ENCODE results near the gene ATP8B2. TPM values are rescaled to one million over a fixed set of nuclear protein-coding genes. Genes with fewer than 3 reads are reported as not detected.

Gene ATP8B2
- total and polyA plus RNA-seq, 10 of the 15 experiments (the other 5 are each of a cell fraction or from before 2014, with no cell fraction given), result 0.44 to 61.8 (median 15.0) TPM

- intact Hi-C loops (cut with micrococcal nuclease; ENCODE audit: unreplicated experiment), result loop anchor here (5.0 kb wide), 1 partner anchor 114 kb away; no protein-coding TSS in a partner anchor
- no CpG with 5 or more reads among the region's 1 CpG for WGBS (ENCODE audit: insufficient coverage, insufficient replicate concordance, low lambda C conversion rate, missing lambda C conversion rate)
- RAD21 ChIA-PET (ENCODE audit: unreplicated experiment), result interaction anchor here (0.6 to 3.0 kb wide), 10 partner anchors 23 to 205 kb away, joined by 3 to 12 read pairs (median 5); partner anchors contain the start of gene IL6R
- ATAC-seq (peak; percentile 80), DNase-seq (ENCODE audit: low read depth, low spot score) (peak; percentile 7), FAIRE-seq (peak; percentile 35)
- Histone ChIP-seq H3K36me3 (ENCODE audit: control insufficient read depth in 2 of 2, insufficient read depth in 2 of 2, low read length in 1 of 2) (no peaks in the 10 kb centered on the region; a peak in 1 of 4 replicates), H3K4me1 (ENCODE audit: control insufficient read depth, insufficient read depth, low read length) (peaks cover 10% of the 10 kb centered on the region), H3K9me3 (replicated peaks; ENCODE audit: control insufficient read depth, insufficient read depth, low read length) (no peaks in the 10 kb centered on the region), H3K9ac (ENCODE audit: control insufficient read depth, insufficient read depth, low read length) (no peak overlapping the region), H3K79me2 (ENCODE audit: control insufficient read depth, insufficient read depth, low read length) (no peaks in the 10 kb centered on the region), H2AFZ (ENCODE audit: control insufficient read depth, low read depth, low read length) (0 out of 2 replicates have a peak overlapping the region, but pooled peaks have one; percentile 48), H4K20me1 (ENCODE audit: control insufficient read depth, insufficient read depth) (no peaks in the 10 kb centered on the region), H3K27ac (ENCODE audit: control insufficient read depth, insufficient read depth) (no peak overlapping the region), H3K4me2 (ENCODE audit: control insufficient read depth, insufficient read depth) (peak overlapping the region; percentile 49; the same call in 1 of the 2 replicates), H3K4me3 (no peak overlapping the region), H3K27me3 (replicated peaks in 1 of 2; ENCODE audit: control insufficient read depth in 2 of 2, insufficient read depth in 2 of 2, low read length in 1 of 2) (peaks cover 0 to 5% of the 10 kb centered on the region in 2 experiments; a peak in 2 of 4 replicates)
- CTCF ChIA-PET, result interaction anchor here (0.6 to 12.1 kb wide), 15 partner anchors 8 to 193 kb away, joined by 3 to 94 read pairs (median 3); no protein-coding TSS in a partner anchor
- SMC1A ChIA-PET (ENCODE audit: uncharacterized antibody, unreplicated experiment), result interaction anchor here (0.7 to 3.1 kb wide), 8 partner anchors 13 to 114 kb away, joined by 3 to 14 read pairs (median 4); no protein-coding TSS in a partner anchor
- BruUV-seq (replicated peaks), result no TSS peak
- in situ Hi-C loops (cut with MboI), result no loop called here
- POLR2A ChIA-PET, result no interaction called here
- TF ChIP-seq YY1 (IDR thresholded peaks at IDR 0.05; ENCODE audit: low read depth, low read length) (no peak), NR2C1 (IDR thresholded peaks at IDR 0.05) (peak; percentile 55), ETV6 (conservative IDR thresholded peaks at IDR 0.05 in 1 of 2, IDR thresholded peaks at IDR 0.05 in 1 of 2; ENCODE audit: borderline replicate concordance in 1 of 2, low read depth in 1 of 2) (no peak), PBX3 (IDR thresholded peaks at IDR 0.05; ENCODE audit: insufficient replicate concordance, low read depth, low read length) (no peak), FOXM1 (IDR thresholded peaks at IDR 0.05; ENCODE audit: low read depth, low read length) (no peak), BCLAF1 (IDR thresholded peaks at IDR 0.05) (no peak), SMC3 (IDR thresholded peaks at IDR 0.05; ENCODE audit: borderline replicate concordance, low read length) (peak; percentile 14; the same call in 1 of the 2 replicates), MAX (IDR thresholded peaks at IDR 0.05; ENCODE audit: low read depth, low read length) (no peak), CTCF (IDR thresholded peaks at IDR 0.05 in 2 of 3, conservative IDR thresholded peaks at IDR 0.05 in 1 of 3; ENCODE audit: control insufficient read depth in 2 of 3, extremely low read depth in 1 of 3, insufficient read depth in 1 of 3, low read depth in 3 of 3, low read length in 3 of 3) (peak; percentile 32 to 37 (median 35); a peak in 4 of 6 replicates)
- TF ChIP-seq, protein P1, sequence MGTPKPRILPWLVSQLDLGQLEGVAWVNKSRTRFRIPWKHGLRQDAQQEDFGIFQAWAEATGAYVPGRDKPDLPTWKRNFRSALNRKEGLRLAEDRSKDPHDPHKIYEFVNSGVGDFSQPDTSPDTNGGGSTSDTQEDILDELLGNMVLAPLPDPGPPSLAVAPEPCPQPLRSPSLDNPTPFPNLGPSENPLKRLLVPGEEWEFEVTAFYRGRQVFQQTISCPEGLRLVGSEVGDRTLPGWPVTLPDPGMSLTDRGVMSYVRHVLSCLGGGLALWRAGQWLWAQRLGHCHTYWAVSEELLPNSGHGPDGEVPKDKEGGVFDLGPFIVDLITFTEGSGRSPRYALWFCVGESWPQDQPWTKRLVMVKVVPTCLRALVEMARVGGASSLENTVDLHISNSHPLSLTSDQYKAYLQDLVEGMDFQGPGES (IDR thresholded peaks at IDR 0.05), result no peak
- TF ChIP-seq, protein P2, sequence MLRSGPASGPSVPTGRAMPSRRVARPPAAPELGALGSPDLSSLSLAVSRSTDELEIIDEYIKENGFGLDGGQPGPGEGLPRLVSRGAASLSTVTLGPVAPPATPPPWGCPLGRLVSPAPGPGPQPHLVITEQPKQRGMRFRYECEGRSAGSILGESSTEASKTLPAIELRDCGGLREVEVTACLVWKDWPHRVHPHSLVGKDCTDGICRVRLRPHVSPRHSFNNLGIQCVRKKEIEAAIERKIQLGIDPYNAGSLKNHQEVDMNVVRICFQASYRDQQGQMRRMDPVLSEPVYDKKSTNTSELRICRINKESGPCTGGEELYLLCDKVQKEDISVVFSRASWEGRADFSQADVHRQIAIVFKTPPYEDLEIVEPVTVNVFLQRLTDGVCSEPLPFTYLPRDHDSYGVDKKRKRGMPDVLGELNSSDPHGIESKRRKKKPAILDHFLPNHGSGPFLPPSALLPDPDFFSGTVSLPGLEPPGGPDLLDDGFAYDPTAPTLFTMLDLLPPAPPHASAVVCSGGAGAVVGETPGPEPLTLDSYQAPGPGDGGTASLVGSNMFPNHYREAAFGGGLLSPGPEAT (IDR thresholded peaks at IDR 0.05; ENCODE audit: low read depth), result no peak
Observed at GRCh38 chr1:154353460-154353904, 28.2 kb downstream of the ATP8B2 start.
